ENCODE measurements around the gene ESPN.
"Not testable (repeated sequence)": the region's sequence is repeated elsewhere in the genome, so short reads cannot be mapped to it uniquely, and the experiment has no call there.

The ESPN gene, protein sequence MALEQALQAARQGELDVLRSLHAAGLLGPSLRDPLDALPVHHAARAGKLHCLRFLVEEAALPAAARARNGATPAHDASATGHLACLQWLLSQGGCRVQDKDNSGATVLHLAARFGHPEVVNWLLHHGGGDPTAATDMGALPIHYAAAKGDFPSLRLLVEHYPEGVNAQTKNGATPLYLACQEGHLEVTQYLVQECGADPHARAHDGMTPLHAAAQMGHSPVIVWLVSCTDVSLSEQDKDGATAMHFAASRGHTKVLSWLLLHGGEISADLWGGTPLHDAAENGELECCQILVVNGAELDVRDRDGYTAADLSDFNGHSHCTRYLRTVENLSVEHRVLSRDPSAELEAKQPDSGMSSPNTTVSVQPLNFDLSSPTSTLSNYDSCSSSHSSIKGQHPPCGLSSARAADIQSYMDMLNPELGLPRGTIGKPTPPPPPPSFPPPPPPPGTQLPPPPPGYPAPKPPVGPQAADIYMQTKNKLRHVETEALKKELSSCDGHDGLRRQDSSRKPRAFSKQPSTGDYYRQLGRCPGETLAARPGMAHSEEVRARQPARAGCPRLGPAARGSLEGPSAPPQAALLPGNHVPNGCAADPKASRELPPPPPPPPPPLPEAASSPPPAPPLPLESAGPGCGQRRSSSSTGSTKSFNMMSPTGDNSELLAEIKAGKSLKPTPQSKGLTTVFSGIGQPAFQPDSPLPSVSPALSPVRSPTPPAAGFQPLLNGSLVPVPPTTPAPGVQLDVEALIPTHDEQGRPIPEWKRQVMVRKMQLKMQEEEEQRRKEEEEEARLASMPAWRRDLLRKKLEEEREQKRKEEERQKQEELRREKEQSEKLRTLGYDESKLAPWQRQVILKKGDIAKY

GRCh38 chr1:6424619-6425593 lies at the start of gene ESPN:
ESPN (plus strand) TSS chr1:6424776; CDS start chr1:6424956, 180 bp downstream.
- DNase-seq (ENCODE audit: low read depth in 2 of 2, low spot score in 1 of 2): no peak

GRCh38 chr1:6378096-6378746 lies 46.4 kb upstream of the ESPN start:
- no peak for DNase-seq (ENCODE audit: low read depth in 2 of 2, low spot score in 1 of 2)

- DNase-seq (ENCODE audit: low read depth in 2 of 2, low spot score in 1 of 2): no peak
These were observed 44.5 kb upstream of the ESPN start for GRCh38 chr1:6380037-6380436.

DNA sequence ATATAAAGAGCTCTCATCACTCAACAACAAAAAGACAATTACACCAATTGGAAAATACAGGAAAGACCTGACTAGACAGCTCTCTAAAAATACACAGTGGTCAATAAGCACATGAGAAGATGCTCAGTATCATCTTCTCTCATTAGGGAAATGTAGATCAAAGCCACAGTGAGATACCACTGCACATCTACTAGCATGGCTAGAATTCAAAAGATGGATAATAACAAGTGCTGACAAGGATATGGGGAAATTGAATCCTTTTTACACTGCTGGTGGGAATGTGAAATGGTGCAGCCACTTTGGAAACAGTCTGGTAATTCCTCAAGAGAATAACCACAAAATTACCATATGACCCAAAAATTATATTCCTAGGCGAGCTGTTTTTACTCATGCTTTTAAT lies 40.4 kb upstream of the ESPN start:
- no peak for DNase-seq (ENCODE audit: low read depth in 2 of 2, low spot score in 1 of 2)

DNA sequence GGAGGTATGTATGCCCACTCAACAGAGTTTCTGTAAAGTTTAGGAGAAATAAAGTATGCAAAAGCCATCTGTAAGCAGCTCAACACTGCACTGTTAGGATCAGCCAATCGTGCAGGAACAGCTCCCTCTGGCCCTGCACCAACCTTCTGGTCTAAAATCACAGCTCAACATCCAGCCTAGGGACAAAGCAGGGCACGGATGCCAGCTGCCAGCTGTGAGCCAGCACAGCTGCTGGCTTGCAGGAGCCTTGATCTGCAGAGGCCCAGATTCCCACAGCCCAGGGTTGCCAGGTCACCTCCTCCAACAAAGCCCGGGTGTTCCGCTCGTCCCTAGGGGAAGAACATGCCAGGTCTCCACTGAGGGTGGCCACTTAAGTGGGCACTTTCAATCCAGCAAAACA lies 39.6 kb upstream of the ESPN start:
- DNase-seq (ENCODE audit: low read depth in 2 of 2, low spot score in 1 of 2): no peak

GRCh38 chr1:6385488-6386191 lies 38.9 kb upstream of the ESPN start:
- DNase-seq (ENCODE audit: low read depth in 2 of 2, low spot score in 1 of 2): no peak

GRCh38 chr1:6386371-6386949 lies 38.1 kb upstream of the ESPN start:
- DNase-seq (ENCODE audit: low read depth in 2 of 2, low spot score in 1 of 2): no peak

- DNase-seq (ENCODE audit: low read depth in 2 of 2, low spot score in 1 of 2): no peak
These were observed 34.6 kb upstream of the ESPN start for GRCh38 chr1:6389971-6390370.

- no peak for DNase-seq (ENCODE audit: low read depth in 2 of 2, low spot score in 1 of 2)
These were observed 32.4 kb upstream of the ESPN start for GRCh38 chr1:6391951-6392808.

GRCh38 chr1:6392809-6393399 lies 31.7 kb upstream of the ESPN start:
- DNase-seq (ENCODE audit: low read depth in 2 of 2, low spot score in 1 of 2): no peak

DNA sequence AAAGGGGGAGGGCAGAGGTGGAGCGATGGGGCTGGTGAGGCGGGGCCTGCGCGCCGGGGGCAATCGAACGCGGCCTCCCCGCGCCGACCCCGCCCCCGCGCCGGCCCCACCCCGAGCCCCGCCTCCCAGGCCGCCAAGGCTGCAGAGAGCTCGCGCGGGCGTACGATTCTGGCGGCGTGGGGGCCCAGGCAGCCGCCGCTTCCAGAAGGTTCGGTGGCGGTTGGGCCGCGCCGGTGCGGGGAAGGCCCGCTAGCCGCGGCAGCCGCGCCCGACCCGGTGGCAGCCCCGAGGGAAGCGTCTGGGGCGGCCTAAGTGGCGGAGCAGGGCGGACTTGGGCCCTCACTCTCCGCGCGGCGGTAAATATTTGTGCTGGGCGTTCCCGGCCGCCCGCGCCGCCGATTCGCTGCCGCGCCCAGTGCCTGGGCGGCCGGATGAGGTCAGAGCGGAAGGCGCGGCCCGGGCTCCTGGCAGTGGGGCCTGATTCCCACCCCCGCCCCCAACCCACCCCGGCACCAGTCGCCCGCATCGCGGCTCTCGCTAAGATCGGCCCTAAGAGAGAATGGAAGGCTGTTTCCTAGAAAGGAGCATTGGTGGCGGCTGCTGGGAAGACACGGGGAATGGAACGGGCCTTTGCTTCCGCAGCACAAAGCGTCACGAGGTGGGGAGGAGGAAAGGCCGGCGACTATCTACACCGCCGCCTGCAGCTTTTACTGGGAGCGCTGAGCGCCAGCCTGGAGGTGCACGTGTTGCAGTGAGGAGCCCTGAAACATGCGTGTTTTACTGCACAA lies 31.0 kb upstream of the ESPN start, which contains the start of gene ACOT7:
TSS of gene ACOT7 (minus strand) at position 368 of the 788 bp plus-strand sequence. CDS start 368 bp downstream, outside the sequence.
- peak; percentile 79 for DNase-seq (ENCODE audit: low read depth in 2 of 2, low spot score in 1 of 2)

DNA sequence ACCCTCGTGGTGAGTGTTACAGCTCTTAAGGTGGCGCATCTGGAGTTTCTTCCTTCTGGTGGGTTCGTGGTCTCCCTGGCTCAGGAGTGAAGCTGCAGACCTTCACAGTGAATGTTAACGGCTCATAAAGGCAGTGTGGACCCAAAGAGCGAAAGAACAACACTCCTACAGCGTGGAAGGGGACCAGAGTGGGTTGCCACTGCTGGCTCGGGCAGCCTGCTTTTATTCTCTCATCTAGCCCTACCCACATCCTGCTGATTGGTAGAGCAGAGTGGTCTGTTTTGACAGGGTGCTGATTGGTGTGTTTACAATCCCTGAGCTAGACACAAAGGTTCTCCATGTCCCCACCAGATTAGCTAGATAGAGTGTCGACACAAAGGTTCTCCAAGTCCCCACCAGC lies 29.4 kb upstream of the ESPN start:
- not testable (repeated sequence) for DNase-seq (ENCODE audit: low read depth in 2 of 2, low spot score in 1 of 2)

DNA sequence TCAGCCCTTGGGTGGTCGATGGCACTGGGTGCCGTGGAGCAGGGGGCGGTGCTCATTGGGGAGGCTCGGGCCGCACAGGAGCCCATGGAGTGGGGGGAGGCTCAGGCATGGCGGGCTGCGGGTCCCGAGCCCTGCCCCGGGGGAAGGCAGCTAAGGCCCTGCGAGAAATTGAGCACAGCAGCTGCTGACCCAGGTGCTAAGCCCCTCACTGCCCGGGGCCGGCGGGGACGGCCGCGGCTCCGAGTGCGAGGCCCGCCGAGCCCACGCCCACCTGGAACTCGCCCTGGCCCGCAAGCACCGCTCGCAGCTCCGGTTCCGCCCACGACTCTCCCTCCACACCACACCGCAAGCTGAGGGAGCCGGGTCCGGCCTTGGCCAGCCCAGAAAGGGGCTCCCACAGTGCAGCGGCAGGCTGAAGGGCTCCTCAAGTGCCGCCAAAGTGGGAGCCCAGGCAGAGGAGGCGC lies 28.8 kb upstream of the ESPN start:
- DNase-seq (ENCODE audit: low read depth in 2 of 2, low spot score in 1 of 2): not testable (repeated sequence)

- DNase-seq (ENCODE audit: low read depth in 2 of 2, low spot score in 1 of 2): no peak
These were observed 27.6 kb upstream of the ESPN start for GRCh38 chr1:6396998-6397397.

DNA sequence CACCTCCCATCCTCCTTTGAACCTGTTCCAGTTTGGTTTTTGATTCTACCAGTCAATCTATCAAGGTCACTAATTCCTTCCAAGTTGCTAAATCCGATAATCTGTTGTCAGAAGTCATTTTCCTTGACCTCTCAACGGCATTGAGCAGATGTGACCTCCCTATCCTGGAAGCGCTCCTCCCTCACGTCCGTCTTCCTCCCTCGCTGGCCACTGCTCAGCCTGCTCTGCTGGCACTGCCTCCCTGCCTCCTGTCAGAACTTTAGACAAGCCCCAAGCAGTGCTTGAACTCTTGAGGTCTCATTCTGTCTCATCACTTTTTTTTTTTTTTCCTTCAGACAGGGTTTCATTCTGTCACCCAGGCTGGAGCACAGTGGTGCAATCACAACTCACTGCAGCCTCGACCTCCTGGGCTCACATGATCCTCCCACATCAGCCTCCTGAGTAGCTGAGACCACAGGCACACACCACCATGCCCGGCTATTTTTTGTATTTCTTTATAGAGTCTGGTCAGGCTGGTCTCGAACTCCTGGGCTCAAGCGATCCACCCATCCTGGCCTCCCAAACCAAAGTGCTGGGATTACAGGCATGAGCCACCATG lies 26.6 kb upstream of the ESPN start:
- DNase-seq (ENCODE audit: low read depth in 2 of 2, low spot score in 1 of 2): no peak

- no peak for DNase-seq (ENCODE audit: low read depth in 2 of 2, low spot score in 1 of 2)
These were observed 25.3 kb upstream of the ESPN start for GRCh38 chr1:6399294-6399693.

- DNase-seq (ENCODE audit: low read depth in 2 of 2, low spot score in 1 of 2): no peak
These were observed 22.9 kb upstream of the ESPN start for GRCh38 chr1:6401673-6402072.

Data from stimulated activated CD8-positive, alpha-beta memory T cell treated with anti-CD3 and anti-CD28 coated beads, Interleukin-4, amount 100 ng/mL, for 1 hour (primary cell).